HG02798 (cell line): ENCODE measurements around the gene TUBGCP5.
"Not testable (repeated sequence)": the region's sequence is repeated elsewhere in the genome, so short reads cannot be mapped to it uniquely, and the experiment has no call there.

Experiments used
- ATAC-seq: cut with Tn5 transposase; IDR thresholded peaks from one replicate; pipeline ENCODE4 v1.9.1; 2021; ENCODE audit warnings: mild to moderate bottlenecking; ENCODE audit not compliant: unreplicated experiment, poor library complexity

Gene TUBGCP5

DNA sequence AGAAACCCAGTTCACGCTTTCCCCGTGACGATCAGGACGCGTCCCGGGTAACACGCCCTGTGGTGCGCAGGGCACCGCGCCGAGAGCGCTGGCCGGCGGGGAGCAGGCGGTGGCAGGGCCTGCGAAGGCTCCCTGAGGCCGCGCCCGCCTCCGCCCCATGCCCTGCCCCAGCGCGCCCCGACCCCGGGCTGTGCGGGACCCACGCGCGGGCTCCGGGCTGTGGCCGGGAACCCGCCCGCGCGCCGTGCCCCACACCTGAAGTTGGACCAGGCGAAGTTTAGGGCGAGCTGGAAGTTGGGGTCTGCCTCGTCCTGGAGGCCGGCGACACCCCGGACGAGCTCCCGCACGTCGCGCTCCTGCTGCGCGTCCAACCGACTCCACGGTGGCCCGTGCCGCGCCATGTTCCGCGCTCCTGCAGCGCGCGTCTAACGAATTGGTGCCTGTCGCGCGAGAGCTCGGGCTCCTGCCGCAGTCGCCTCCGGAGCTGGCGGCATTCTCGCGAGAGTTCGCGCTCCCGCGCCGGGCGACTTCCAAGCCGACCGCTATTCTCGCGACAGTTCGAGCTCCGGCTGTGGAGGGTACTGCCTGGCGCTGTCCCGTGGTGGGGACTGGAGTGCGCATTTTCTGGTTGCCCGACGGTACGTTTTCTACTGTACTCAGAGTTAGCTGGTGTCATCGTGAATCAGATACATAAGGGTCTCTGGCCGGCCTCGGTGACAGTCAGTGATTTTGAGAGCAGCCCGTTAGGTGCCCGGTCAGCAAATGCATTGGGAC lies at the start of gene TUBGCP5:
TUBGCP5 (minus strand) TSS at position 427 of the 774 bp plus-strand sequence; CDS start at position 401, 26 bp downstream.
- peak; percentile 95 for ATAC-seq

GRCh38 chr15:23083115-23083514 lies 43.7 kb upstream of the TUBGCP5 start:
- no peak for ATAC-seq

- ATAC-seq: not testable (repeated sequence)
Measured at GRCh38 chr15:23081996-23082737, 42.8 kb upstream of the TUBGCP5 start.

GRCh38 chr15:23081271-23081670 lies 41.9 kb upstream of the TUBGCP5 start:
- no peak for ATAC-seq

- ATAC-seq: no peak
Measured at GRCh38 chr15:23079766-23080165, 40.4 kb upstream of the TUBGCP5 start.

GRCh38 chr15:23075927-23076326 lies 36.6 kb upstream of the TUBGCP5 start:
- no peak for ATAC-seq

- no peak for ATAC-seq
Measured at GRCh38 chr15:23074684-23075083, 35.3 kb upstream of the TUBGCP5 start.

DNA sequence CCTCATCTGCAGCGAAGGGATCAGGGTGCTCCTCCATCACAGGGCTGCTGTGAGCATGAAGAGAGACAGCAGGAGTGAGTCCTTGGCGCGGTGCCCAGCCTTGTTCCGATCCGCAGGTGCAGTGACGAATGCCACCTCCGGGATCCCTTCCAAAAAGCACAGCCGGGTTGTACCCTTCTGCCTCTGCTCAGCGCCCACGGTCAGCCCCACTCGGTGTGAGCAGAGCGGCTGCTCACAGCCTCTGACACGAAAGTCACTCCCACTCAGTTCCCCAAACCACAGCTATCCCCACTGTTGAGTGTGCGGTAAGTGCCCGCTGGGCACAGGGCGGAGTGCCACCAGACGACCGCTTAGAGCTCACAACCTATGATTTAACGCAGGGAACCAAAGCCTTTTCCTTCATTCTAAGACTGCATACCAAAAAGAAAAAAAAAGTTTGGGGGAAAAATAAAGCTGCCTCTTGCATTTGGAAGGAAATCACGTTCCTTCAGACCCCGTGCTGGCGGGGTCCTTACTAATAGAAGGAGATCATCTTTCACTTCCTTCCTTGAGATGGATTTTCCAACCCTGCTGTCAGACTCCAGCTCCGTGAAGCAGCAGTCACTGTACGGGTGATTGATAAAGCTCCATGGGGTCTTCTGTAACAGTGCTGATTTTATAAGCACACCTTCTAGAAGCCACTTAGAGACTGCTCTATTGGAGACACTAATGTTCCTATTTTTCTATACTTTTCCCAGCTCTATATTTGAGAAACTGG lies 34.7 kb upstream of the TUBGCP5 start:
- ATAC-seq: no peak

DNA sequence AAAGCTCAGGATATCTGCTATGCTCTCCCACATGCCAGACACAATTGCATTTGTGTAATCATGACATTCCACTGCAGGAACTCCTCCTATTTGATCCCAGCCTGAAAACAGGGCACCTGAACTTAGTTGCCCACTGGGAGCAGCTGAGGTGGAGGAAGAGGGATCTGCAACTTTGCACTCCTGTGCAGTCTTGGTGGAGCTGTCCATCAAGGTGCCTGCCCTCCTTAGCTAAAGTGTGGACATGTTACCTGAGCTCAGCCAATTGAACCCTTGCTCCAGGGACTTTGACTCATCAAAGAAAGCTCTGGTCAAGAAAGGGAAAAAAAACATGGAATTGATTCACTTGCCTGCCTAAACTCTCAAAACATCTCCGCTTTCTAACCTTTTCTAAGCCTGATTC lies 33.3 kb upstream of the TUBGCP5 start:
- no peak for ATAC-seq

DNA sequence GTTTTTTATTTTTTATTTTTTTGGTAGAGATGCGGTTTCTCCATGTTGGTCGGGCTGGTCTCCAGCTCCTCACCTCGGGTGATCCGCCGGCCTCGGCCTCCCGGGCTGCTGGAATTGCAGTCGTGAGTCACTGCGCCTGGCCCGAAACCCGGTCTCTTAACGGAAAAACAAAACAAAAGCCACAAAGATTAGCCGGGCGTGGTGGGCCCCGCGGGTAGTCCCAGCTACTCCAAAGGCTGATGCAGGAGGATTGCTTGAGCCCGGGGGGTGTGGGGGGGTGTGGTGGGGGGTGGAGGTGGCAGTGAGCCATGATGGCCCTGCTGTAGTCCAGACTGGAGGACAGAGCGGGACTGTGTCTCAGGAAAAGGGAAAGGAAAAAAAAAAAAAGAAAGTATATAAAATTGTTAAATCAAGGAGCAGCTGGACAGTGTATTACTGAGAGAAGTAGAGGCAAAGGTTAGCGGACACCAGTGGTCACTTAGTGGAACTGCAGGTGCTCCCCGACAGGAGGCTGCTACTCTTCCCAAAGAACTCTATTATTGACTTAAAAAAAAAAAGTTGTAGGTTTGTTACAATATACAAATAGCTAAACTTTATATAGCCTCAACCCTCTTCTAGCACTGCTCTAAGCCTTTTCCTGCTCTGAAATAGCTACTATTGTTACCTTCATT lies 30.3 kb upstream of the TUBGCP5 start:
- ATAC-seq: no peak

- ATAC-seq: no peak
Measured at GRCh38 chr15:23067416-23067815, 28.0 kb upstream of the TUBGCP5 start.

GRCh38 chr15:23065836-23066235 lies 26.5 kb upstream of the TUBGCP5 start:
- ATAC-seq: no peak

- no peak for ATAC-seq
Measured at GRCh38 chr15:23064156-23064555, 24.8 kb upstream of the TUBGCP5 start.

GRCh38 chr15:23057707-23058106 lies 18.3 kb upstream of the TUBGCP5 start:
- no peak for ATAC-seq

DNA sequence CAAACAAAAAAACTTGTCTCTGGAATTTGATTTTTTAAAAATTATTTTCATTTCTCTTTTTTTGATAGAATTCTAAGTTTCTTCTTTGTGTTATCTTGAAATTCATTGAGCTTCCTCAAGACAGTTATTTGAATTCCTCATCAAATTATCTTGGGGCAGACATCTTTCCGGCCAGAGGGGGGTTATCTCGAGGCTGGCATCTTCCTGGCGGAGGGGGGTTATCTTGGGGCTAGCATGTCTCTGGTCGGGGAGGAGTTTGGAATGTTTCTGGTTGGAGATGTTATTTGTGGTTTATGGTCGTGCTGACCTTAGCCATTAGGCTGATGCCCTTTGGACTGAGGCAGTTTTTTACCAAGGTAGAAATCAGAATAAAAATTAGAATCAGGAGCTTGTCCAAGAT lies 15.9 kb upstream of the TUBGCP5 start:
- ATAC-seq: no peak

- no peak for ATAC-seq
Measured at GRCh38 chr15:23052522-23052921, 13.2 kb upstream of the TUBGCP5 start.

DNA sequence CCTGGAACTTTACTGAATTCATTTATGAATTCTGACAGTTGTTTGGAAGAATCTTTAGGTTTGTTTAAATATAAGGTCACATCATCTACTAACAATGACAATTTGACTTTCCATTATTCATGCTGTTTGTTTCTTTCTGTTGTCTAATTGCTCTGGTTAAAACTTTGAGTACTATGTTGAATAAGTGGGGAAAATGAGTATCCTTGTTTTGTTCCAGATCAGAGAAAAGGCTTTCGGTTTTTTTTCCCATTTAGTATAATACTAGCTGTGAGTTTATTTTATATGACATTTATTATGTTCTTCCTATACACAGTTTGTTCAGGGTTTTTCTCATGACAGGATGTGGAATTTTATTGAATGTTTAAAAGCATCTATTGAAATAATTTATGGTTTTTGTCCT lies 11.3 kb upstream of the TUBGCP5 start:
- no peak for ATAC-seq

DNA sequence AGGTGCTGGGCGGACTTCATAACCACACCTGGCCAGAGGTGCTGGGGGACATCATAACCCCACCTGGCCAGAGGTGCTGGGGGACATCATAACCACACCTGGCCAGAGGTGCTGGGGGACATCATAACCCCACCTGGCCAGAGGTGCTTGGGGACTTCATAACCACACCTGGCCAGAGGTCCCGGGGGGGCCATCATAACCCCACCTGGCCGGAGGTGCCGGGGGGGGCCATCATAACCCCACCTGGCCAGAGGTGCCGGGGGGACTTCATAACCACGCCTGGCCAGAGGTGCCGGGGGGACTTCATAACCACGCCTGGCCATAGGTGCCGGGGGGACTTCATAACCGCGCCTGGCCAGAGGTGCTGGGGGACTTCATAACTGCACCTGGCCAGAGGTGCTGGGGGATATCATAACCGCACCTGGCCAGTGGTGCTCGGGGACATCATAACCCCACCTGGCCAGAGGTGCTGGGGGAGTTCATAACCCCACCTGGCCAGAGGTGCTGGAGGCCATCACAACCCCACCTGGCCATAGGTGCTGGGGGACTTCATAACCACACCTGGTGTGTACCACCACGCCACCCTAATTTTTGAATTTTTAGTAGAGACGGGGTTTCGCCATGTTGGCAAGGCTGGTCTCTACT lies 10.7 kb upstream of the TUBGCP5 start:
- ATAC-seq: no peak

DNA sequence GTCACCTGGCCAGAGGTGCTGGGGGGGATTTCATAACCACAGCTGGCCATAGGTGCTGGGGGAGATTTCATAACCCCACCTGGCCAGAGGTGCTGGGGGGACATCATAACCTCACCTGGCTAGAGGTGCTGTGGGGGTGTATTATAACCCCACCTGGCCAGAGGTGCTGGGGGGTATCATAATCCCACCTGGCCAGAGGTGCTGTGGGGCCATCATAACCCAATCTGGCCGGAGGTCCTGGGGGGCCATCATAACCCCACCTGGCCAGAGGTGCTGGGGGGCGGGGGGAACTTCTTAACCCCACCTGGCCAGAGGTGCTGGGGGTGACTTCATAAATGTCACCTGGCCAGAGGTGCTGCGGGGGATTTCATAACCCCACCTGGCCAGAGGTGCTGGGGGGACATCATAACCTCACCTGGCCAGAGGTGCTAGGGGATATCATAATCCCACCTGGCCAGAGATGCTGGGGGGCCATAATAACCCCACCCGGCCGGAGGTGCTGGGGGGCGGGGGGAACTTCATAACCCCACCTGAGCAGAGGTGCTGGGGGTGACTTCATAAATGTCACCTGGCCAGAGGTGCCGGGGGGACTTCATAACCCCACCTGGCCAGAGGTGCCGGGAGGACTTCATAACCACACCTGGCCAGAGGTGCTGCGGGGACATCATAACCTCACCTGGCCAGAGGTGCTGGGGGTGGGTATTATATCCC lies 9.4 kb upstream of the TUBGCP5 start:
- ATAC-seq: not testable (repeated sequence)
